Inflammatory macrophage treated with lipopolysaccharide for 1 hour (primary cell): ENCODE results near the gene GNA15.

Experiments
- DNase-seq, 2 donors: peaks; one replicate each; pipeline ENCODE4 v3.0.0-alpha.2; 2020 to 2022

Gene GNA15

DNA sequence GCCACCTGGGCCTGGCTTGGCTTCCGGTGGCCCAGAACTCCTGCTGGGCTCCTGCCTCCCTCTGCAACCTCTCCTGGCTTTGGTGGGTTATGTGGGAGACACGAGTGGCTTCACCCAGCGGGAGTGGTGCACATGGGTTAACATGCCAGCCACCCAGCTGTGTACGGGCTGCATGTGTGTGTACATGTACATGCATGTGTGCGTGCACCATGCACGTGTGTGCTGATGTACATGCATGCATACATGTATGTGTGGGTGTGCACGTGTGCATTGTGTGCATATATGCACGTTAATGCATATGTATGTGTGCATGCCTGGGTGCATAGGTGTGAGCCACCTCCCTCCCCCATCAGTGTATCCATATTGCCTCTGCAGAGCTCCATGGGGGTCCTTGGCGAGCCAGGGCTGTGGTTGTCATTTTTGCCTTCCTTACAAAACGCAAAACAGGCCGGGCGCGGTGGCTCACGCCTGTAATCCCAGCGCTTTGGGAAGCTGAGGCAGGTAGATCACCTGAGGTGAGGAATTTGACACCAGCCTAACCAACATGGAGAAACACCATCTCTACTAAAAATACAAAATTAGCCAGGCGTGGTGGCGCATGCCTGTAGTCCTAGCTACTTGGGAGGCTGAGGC, 29.2 kb upstream of the GNA15 start:
- no peak for DNase-seq

DNA sequence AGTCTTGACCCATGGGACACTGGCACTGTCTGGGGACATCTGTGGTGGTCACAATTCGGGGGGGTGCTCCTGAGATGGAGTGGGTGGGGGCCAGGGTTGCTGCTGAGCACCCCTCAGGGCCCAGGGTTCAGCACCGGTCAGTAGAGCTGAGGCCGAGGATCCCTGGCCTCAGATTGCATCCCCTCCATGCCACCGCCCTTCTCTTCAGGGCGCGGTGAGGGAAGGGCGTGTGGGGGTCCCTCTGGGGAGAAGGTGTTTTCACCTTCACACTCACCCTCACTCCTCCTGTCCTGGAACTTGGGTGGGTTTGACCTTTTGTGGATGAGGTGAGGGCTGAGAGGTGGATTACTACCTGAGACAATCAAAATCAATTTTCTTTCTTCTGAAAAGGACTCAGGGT, 28.2 kb upstream of the GNA15 start:
- DNase-seq, result no peak

DNA sequence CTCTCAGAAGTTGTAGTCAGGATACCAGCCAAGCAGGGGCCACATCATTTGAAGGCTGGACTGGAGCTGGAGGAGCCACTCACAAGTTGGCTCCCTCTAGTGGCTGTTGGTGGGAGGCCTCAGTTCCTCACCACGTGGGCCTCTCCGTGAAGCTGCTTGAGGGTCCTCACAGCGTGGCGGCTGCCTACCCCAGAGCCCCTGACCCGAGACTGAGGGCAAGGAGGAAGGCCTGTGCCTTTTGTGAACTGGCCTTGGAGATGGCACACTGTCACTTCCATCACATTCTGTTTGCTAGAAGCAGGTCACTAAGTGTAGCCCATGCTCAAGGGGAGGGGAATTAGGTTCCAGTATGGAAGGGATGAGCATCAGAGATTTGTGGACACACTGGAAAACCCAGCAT, 27.1 kb upstream of the GNA15 start:
- peak; percentile 33 to 83 for DNase-seq

DNA sequence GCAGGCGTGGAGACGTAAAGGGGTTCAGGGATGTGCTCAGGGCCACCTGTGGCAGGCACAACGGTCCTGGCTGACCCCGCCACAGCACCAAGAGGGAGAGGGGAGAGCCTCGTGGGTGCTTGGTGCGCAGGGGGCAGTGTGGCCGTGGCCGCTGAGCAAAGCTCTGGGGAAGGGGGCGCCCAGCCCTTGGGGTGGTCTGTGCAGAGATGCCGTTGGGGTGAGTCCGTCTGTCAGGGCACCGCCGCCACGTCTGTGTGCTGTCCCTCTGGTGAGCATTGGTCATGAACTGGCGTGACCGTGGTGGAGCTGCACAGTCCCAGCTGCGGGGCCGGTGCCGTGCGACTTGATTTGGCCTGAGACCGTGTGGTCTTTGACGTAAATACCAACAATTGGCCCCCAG, 26.3 kb upstream of the GNA15 start:
- no peak for DNase-seq

DNA sequence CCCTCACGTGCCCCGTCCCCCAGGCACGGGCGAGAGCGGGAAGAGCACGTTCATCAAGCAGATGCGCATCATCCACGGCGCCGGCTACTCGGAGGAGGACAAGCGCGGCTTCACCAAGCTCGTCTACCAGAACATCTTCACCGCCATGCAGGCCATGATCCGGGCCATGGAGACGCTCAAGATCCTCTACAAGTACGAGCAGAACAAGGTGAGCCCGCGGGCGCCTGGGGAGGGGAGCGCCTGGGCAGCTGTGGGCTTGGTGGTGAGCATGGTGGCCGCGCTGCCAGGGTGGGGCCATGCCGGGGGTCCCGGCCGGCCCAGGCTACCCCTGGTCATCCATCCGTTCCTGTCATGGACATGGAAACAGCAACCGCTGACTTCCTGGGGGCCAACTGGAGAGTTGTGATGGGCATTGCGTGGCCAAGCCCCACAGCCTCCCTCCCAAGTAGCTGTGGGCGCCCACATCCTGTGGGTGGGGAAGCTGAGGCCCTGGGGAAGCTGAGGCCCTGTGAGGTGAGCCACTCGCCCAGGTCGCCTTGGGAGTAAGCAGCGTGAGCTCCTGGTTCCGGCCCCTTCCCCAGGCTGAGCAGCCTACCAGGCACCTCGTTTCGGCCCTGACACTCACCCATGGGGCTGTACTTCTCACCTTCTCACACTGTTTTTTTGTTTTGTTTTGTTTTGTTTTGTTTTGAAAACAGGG, 25.6 kb upstream of the GNA15 start:
- DNase-seq, result no peak

DNA sequence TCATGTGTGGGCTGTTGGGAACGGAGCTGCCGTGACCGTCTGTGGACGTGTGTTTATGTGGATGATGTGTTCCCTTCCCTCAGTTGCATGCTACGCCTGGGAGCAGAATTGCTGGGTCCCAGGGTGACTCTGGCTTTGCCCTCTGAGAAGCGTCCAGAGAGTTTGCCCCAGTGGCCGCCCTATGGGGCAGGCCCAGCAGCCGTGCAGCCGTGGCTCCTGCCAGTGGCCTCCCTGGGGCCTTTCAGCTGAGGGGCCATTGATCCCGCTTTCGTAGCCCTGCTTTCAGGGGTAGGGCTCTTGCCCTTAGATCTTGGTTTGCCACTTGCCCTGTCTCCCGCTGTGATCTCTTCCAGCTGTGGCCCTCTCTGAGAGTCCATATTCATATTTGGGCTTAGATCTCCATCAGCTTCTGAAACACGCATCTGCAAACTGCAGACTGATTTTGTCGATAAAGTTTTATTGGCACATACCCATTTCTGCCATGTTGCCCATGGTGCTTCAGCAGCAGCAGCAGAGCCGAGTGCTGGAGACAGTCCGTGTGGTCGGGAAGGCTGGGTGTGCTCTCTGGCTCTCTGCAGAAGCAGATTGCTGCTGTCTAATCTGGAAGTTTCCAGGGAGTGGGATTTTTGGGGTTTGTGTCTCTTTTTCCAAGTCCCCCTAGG, 24.1 kb upstream of the GNA15 start:
- no peak for DNase-seq

DNA sequence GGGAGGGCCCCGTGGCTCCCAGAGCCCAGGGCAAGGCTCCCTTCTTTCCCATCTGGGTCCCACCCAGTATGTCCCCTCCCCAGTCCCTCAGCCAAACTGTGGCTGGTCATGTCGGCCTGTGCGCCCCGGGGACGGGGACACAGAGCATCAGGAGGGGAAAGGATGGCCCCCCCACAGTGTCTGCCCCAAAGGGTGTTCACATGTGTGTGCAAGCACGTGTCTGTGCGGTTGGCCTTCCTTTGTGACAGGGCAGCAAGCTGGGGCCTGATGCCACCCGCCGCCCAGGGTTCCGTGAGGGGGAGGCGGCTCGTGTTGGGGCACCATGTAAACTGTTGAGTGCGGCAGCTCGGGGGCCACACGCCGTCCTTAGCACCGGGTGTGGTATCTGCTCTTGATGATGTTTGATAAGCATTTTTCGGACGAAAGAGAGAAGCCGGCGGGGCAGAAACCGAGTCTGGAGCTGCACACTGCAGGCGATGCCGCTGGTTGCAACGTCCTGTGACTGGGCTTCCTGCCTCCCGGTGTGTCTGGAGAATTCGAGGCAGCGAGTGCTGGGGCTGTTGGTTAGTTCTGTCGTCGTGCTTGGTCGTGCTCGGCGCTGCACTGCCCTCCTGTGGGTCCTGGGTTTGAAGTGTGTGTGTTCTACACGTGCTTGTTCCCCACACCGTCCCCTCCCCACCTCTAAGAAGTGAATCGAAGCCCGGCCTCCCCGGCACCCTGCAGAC, 23.3 kb upstream of the GNA15 start:
- DNase-seq, result no peak

DNA sequence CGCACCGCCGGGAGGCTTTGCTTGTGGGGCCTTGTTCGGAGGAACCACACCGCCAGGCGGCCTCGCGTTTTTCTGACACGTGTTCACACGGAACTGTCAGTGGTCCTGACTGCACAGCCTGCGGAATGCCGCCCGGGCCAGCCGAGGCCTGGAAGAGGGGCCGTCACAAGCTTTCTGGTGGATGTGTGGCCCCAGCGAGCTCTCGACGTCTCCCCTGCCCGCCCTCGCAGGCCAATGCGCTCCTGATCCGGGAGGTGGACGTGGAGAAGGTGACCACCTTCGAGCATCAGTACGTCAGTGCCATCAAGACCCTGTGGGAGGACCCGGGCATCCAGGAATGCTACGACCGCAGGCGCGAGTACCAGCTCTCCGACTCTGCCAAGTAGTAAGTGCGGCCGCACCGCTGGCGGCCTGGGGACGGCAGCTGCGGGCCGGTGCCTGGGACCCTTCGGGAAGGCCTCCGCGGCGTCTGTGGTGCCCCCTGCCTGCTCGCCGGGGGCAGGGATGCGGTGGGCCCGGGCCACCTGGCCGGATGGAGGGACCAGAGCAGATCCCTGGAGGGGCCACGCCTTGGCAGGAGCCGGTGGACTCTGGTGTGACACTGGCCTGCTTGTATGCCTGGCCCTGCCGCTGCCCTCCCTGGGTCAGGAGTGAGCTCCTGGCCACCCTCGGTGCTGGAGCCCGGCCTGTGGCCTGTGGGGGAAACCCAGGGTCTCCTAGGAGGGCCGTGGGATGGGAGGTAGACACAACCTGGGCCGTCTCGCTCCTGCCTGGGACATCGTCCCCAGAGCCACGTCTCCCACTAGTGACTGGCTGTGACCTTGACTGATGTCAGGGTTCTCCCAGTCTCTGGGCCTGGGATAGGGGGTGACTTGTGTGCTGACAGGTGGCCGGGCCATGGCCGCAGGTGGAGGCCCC, 22.5 kb upstream of the GNA15 start:
- no peak for DNase-seq

DNA sequence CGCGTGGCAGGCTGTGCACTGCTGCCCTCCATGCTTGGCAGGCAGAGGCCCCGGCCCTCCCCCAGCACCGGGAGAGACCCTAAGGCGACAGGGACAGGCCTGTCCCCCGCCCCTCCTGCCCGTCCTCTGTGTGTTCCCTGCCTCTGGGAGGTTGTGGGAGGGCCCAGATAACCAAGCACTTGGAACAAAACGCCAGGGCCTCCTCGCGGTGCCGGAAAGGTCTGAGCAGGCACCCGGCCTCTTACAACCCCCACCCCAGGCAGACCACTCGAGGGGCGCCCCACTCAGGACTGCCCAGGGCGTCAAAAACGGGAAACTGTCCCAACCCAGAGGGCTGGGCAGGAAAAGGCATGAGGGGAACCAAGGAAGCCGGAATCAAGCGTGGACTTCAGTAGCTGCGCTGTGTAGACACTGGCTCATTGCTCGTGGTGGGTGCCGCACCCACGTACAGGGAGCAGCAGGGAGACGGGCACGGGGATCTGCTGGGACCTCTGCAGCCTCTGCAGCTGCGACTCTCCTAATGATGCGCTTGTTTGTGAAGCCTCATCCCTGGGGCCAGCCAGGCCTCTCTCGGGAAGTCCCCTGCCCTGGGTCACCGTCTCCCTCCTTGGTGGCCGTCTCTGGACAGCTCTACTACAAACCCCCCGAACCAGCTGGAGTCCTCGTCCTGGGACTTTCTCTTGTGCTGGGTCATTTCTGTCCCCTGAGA, 21.7 kb upstream of the GNA15 start:
- DNase-seq, result no peak

DNA sequence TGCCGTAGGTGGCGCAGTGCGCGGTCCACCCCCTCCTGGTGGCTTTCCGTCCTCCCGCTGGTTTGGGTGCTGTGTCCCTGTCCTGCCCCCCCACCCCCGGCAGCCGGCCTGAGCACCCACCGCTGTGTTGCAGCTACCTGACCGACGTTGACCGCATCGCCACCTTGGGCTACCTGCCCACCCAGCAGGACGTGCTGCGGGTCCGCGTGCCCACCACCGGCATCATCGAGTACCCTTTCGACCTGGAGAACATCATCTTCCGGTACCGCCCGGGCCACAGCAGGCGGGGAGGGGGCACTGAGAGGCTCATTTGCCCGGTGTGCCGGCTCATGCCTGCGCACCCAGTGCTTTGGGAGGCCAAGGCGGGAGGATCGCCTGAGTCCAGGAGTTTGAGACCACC, 21.0 kb upstream of the GNA15 start:
- DNase-seq, result no peak

DNA sequence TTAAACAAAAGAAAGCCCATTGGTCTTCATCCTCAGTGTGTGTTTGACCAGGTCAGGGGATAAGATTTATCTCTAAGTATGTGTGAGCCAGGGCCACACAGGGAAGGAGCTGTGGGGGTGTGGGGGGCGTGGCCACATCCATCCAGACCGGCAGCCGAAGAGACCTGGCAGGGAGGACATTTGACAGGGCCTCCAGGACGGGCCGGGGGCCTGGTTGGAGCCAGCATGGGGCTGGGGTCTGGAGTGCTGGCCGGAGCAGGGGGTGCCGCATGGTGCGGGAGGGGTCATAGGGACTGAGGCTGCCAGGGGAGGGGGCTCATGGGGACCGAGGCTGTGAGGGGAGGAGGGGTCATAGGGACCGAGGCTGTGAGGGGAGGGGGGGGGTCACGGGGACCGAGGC, 20.4 kb upstream of the GNA15 start:
- DNase-seq, result no peak

DNA sequence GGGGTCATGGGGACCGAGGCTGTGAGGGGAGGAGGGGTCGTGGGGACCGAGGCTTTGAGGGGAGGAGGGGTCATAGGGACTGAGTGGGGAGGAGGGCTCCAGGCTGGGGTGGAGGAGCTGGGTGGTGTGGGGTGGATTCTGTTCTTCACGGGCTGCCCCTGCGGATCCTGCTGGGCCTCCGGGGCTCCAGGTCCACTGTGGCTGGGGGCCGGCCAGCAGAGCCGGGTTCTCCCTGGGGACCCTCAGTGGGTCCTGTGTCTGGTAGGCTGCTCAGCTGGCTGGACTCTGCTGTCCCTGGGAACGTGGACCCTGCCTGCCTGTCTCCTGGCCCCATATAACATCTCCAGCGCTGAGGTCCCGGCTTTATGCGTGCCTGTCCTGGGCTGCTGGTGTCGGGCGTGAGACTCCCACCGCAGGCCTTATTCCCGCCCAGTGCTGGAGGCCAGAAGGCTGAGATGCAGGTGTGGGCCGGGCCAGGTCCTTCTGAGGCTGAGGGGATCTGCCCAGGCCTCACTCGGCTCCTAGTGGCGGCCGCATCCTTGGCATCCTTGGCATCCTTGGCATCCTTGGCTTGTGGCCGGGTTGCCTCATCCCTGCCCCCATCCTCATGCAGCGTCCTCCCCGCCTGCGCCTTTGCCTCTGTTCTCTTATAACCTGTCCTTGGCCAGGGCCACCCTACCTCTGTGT, 19.8 kb upstream of the GNA15 start:
- no peak for DNase-seq

DNA sequence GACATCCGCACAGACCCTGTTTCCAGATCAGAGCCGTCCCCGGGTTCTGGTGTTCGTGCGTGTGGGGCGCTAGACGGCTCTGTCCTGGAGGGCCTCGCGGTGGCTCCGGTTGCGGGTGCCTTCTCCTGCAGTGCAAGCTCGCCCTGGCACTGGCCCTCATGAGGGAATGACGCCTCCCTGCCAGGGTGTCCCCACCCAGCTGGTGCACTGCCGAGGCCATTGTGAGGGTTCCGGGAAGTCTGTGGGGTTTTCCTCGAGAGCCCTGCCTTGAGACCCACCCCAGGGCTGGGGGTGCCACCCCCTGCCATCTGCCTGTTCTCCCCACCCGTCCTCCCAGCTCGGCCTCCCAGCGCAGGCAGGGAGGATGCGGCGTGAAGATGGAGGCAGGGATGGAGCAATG, 19.2 kb upstream of the GNA15 start:
- DNase-seq, result no peak

DNA sequence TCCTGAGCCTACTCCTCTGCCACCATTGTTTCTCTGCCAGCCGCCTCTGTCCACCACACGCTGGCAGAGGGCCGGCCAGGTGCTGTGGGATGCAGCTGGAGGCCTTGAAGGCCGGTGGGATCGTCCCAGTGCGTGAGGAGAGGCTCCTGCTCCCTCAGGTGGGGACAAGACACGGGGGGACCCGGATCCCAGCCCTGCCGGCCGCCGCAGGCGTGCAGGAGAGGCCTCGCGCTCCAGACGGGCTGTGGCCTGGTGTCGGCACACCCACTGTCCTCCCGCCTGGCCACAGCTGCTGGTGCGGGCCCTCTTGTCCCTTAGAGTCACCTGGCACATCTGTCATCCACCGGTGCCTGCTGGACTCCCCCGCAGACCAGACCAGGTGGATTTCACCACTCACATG, 18.1 kb upstream of the GNA15 start:
- no peak for DNase-seq

DNA sequence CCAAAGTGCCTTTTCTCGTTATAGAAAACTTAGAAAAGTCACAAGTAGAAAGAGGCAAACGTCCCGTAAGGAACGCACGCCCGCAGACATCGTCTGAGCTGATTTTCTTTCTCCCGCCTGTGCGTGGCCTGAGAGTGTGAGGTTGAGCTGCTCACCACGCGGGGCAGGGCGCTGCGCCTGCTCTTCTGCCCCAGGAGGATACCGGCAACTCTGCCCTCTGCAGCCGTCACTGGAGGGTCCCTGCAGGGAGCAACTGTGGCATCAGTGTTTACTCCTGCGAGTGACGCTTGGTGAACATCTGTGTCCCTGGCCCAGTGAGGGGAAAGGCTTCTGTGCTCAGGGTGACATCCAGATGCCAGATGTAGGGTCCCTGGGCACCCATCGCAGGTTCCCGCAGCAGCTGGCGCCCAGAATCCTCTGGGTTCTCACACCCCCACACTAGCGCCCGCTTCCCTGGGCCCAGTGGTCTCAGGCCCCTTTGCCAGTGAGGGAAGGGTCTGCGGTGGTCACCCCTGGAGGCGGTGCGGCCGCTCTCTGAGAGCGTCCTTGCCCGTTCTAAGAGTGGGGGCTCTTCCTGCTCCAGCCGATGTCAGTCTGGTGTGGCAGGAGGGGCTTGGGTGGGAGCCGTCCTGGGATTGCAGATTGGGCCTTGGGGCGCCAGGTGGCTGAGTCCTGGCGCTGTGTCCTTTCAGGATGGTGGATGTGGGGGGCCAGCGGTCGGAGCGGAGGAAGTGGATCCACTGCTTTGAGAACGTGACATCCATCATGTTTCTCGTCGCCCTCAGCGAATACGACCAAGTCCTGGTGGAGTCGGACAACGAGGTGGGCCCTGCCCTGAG, 17.4 kb upstream of the GNA15 start:
- DNase-seq, result no peak

DNA sequence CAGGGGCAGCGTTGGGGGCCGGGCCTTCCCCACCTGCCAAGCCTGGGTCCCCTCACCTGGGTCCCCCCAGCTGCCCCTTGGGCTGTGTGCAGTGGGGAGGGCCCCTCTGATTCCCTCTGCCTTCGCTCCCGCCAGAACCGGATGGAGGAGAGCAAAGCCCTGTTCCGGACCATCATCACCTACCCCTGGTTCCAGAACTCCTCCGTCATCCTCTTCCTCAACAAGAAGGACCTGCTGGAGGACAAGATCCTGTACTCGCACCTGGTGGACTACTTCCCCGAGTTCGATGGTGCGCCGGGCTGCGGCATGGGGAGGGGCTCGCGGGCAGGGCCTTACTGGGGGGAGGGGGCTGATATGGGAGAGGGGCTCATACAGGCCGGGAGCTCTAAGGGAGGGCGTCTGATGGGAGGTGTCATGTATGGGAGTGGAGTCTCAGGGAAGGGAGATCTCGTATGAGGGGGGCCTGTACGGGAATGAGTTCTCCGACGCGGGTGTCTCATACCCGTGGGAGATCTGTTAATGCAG, 16.7 kb upstream of the GNA15 start:
- DNase-seq, result no peak

DNA sequence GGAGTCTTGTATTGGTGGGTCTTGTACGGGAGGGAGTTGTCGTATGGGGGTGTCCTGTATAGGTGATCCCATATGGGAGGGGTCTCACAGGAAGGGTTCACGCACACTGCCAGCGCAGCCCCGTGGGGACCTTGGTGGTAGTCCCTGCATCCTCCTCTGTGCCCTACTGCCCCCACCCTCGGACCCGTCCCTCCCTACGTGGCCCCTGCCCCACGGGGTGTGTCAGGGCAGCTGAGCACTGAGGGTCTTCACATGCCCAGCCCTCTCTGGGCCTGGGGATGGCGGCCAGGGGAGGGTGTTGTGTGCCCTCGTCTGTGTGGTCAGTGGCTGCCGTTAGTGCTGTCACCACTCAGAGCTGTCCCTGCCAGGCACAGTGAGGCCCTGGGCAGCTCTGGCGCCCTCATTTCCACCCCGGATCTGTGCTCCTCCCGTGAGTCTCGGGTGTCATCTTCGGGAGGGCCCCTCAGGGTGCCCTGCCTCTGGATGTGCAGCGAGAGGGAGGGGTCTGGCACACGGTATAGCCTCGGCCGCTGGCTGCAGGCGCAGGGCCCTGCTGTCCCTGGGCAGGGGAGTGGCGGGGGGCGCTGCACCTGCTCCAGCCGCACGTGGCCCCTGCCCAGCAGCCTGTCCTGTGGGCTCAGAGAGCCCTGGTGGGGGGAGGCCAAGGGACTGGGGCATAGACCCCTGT, 16.0 kb upstream of the GNA15 start:
- DNase-seq, result no peak

DNA sequence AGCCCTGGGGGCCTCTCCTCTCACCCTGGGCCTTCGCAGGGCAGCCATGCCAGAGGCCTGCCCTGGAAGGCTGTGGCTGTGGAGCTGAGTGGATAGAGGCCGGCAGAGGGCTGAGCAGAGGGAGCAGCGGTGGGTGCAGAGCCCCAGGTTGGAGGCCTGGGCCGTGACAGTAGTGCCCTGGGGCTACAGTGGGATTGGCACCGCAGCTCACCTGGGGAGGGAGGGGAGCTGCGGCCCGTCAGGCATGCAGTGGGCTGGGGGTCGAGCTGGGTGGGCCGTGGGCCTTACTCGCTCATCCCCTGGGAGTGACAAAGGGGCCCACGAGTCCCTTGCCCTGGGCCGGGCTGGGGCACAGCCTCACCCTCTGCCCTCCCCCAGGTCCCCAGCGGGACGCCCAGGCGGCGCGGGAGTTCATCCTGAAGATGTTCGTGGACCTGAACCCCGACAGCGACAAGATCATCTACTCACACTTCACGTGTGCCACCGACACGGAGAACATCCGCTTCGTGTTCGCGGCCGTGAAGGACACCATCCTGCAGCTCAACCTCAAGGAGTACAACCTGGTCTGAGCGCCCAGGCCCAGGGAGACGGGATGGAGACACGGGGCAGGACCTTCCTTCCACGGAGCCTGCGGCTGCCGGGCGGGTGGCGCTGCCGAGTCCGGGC, 15.1 kb upstream of the GNA15 start:
- no peak for DNase-seq

DNA sequence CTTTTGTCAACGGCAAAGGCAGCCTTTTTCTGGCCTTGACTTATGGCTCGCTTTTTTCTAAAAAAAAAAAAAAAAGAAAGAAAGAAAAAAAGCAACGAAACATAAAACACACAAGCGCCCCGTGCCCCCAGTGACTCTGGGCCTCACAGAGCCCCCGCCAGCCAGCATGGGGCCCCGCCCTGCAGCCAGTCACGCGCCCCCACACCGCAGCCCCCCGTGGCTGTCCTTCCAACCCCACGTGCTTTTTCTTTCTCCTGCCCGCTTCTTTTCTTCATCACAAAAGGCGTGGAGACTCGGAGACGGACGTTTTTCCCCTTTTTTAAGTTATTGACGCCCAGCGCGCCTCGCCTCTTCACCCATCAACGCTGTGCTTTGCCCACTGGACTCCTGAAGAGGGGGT, 14.4 kb upstream of the GNA15 start:
- no peak for DNase-seq
